Measurements from ENCODE around the gene AHRR. TPM values are rescaled to one million over a fixed set of nuclear protein-coding genes. Genes with fewer than 3 reads are reported as not detected.

Gene AHRR
- total and polyA plus RNA-seq, 8 donors = 0.63 to 47.8 (median 1.1) TPM; not detected in 1

DNA sequence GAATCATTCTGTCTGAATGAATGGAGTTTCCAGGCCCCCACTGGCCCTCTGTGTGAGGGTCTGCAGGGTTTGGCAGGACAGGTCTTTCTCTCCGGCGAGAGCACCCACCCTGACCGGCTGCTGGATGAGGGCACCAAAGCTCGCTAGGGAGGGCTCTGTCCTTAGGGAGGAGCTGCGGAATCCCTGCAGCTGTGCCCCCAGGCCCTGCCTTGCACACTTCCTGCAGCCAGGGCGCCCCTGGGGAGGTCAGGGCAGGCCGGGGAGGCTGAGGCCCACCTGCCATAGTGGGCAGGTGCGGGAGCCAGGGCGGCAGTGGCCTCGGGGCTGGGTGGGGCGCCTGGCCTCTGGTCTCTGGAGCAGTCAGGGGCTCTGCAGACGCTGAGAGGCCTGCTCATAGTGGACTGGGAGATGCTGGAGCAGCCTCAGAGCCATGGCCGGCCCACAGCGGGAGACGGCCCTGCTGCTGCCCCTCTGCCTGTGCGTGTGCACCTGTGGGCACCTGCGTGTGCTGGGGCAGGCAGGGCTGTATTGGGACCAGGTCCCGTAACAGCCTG is 157.5 kb downstream of the AHRR start:
- H3K4me3 ChIP-seq = no peak overlapping the region
- TF ChIP-seq EP300 (IDR thresholded peaks at IDR 0.05) (no peak), POLR2AphosphoS5 (IDR thresholded peaks at IDR 0.05) (no peak), POLR2A (IDR thresholded peaks at IDR 0.05) (no peak), CTCF (IDR thresholded peaks at IDR 0.05) (no peak)
- H3K27ac ChIP-seq = no peak overlapping the region
- peaks cover 24 to 96% (median 66%) of the 10 kb centered on the region in 3 donors for H3K27me3 ChIP-seq
- no peaks in the 10 kb centered on the region for H3K36me3 ChIP-seq
- H3K4me1 ChIP-seq = peaks cover 10 to 17% (median 14%) of the 10 kb centered on the region in 4 donors
- no peak for DNase-seq
- H3K9me3 ChIP-seq = no peaks in the 10 kb centered on the region
- WGBS, 5 donors = 73 to 100% (median 74%) methylated on average over 1 to 18 of the region's 18 CpGs
- intact Hi-C loops (cut with DNase I; ENCODE audit: low total_unique reads) = no loop called here

DNA sequence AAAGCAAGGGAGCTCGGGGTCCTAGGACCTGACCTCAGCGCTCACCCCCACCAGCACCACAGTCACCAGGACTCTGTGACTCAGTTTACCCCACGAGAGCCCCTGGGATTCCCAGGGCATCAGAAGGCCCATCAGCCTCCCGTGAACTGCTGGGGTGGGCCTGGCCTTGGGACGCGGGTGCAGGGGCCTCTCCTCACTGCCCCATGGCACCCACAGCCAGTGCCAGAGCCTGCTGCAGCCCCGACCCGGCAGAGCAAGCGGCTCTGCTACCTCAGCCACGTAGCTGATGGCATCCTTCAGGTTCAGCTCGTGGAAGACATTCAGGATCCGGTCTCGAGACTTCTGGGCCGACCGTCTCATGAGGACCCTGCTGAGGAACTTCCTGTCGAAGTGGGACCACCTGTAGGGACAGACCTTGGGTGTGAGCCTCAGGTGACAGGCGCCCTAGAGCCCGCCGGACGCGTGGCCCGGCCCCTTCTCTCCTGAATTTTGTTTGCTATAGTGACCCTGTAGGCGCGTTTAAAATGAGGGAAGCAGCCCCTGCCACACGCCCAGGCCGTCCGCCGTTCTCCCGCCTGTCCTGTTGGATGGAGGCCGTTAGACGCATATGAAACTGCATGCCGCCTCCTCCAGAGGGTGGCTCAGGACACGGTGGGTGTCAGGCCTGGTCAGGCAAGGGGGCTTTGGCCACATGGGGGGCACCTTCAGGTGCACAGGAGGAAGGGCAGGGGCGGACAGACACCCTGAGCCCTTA is 158.2 kb downstream of the AHRR start:
- Histone ChIP-seq H3K27me3 (peaks cover 23 to 98% (median 65%) of the 10 kb centered on the region in 3 donors), H3K4me3 (no peak overlapping the region), H3K27ac (no peak overlapping the region), H3K36me3 (no peaks in the 10 kb centered on the region), H3K4me1 (peaks cover 8 to 11% (median 9%) of the 10 kb centered on the region in 4 donors), H3K9me3 (no peaks in the 10 kb centered on the region)
- intact Hi-C loops (cut with DNase I; ENCODE audit: low total_unique reads) = no loop called here
- TF ChIP-seq POLR2AphosphoS5 (IDR thresholded peaks at IDR 0.05) (no peak), POLR2A (IDR thresholded peaks at IDR 0.05) (no peak)
- WGBS, 5 donors = 51 to 71% (median 66%) methylated on average over 24 to 34 of the region's 34 CpGs
- DNase-seq = no peak

GRCh38 chr5:481347-481746 is 159.8 kb downstream of the AHRR start:
- no peaks in the 10 kb centered on the region for H3K36me3 ChIP-seq
- no peak overlapping the region for H3K27ac ChIP-seq
- intact Hi-C loops (cut with DNase I; ENCODE audit: low total_unique reads) = no loop called here
- WGBS, 5 donors = 81 to 88% (median 87%) methylated on average over 20 to 23 of the region's 23 CpGs
- H3K4me1 ChIP-seq = peaks cover 0 to 5% (median 0%) of the 10 kb centered on the region in 4 donors
- DNase-seq = no peak
- H3K9me3 ChIP-seq = no peaks in the 10 kb centered on the region
- TF ChIP-seq EP300 (IDR thresholded peaks at IDR 0.05) (no peak), POLR2A (IDR thresholded peaks at IDR 0.05) (no peak), CTCF (IDR thresholded peaks at IDR 0.05) (no peak), POLR2AphosphoS5 (IDR thresholded peaks at IDR 0.05) (no peak)
- H3K27me3 ChIP-seq = peaks cover 8 to 98% (median 52%) of the 10 kb centered on the region in 3 donors
- no peak overlapping the region for H3K4me3 ChIP-seq

- peaks cover 0 to 5% (median 0%) of the 10 kb centered on the region in 4 donors for H3K4me1 ChIP-seq
- no peak for DNase-seq
- 73 to 81% (median 80%) methylated on average over 15 to 22 of the region's 24 CpGs for whole genome bisulfite sequencing, 5 donors
- no peak for TF ChIP-seq EP300 (IDR thresholded peaks at IDR 0.05)
- TF ChIP-seq POLR2AphosphoS5 (IDR thresholded peaks at IDR 0.05) = no peak
- no peak for TF ChIP-seq CTCF (IDR thresholded peaks at IDR 0.05)
- TF ChIP-seq POLR2A (IDR thresholded peaks at IDR 0.05) = no peak
- H3K27ac ChIP-seq = no peak overlapping the region
- H3K36me3 ChIP-seq = no peaks in the 10 kb centered on the region
- no peaks in the 10 kb centered on the region for H3K9me3 ChIP-seq
- H3K4me3 ChIP-seq = no peak overlapping the region
- intact Hi-C loops (cut with DNase I; ENCODE audit: low total_unique reads) = no loop called here
- H3K27me3 ChIP-seq = peaks cover 8 to 94% (median 52%) of the 10 kb centered on the region in 3 donors
These were observed 160.5 kb downstream of the AHRR start for GRCh38 chr5:482021-482420.

Data from stomach (tissue), 9 donors.